Mucosa of rectum (tissue), 2 donors: Measurements from ENCODE around the gene SMAD3.
A peak's percentile ranks its signal among the peaks of the same experiment; 100 is the strongest.

ENCODE experiments used
- H3K27ac ChIP-seq, 2 donors: one replicate each; pipeline ENCODE4 v1.7.0; 2013; ENCODE audit warnings: inconsistent platforms in 2 of 2, low read depth in 2 of 2, low read length in 2 of 2
- H3K27me3 ChIP-seq, 2 donors: one replicate each; pipeline ENCODE4 v1.7.0; 2013; ENCODE audit warnings: low read length in 2 of 2; ENCODE audit not compliant: control insufficient read depth in 2 of 2, insufficient read depth in 2 of 2
- H3K36me3 ChIP-seq, 2 donors: one replicate each; pipeline ENCODE4 v1.7.0; 2013; ENCODE audit warnings: low read length in 2 of 2; ENCODE audit not compliant: control insufficient read depth in 2 of 2, insufficient read depth in 2 of 2
- H3K4me1 ChIP-seq, 2 donors: one replicate each; pipeline ENCODE4 v1.7.0; 2013; ENCODE audit warnings: low read length in 2 of 2, mild to moderate bottlenecking in 1 of 2; ENCODE audit not compliant: control insufficient read depth in 2 of 2, insufficient read depth in 2 of 2
- H3K4me3 ChIP-seq, 2 donors: one replicate each; pipeline ENCODE4 v1.7.0; 2013; ENCODE audit warnings: low read length in 2 of 2
- H3K9ac ChIP-seq, 2 donors: one replicate each; pipeline ENCODE4 v1.7.0; 2013; ENCODE audit warnings: low read length in 2 of 2, low read depth in 1 of 2, mild to moderate bottlenecking in 1 of 2
- H3K9me3 ChIP-seq, 2 donors: one replicate each; pipeline ENCODE4 v1.7.0; 2013; ENCODE audit warnings: low read length in 2 of 2; ENCODE audit not compliant: control insufficient read depth in 2 of 2
- donor health status: healthy.
- donor health status: Normal muscosa, but diverticular disease.

Gene SMAD3

DNA sequence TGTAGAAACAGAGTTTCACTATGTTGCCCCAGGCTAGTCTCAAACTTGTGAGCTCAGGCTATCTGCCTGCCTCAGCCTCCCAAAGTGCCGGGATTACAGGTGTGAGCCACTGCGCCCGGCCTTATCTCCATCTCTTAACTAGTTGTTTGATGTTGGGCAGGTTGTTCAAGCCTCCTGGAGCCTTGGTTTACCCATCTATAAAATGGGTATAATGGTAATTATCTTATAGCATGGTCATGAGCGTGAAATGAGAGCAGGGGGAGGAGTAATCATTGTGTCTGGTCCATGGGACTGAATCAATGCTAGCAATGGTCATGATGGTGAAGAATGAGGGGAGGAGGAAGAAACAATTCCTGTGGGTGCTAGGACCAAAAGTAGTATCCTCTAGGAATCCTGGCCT is 32.0 kb downstream of the SMAD3 start:
- H3K27ac ChIP-seq: peak overlapping the region in 1 of 2 donors; percentile 52
- peaks cover 0 to 9% of the 10 kb centered on the region in 2 donors for H3K36me3 ChIP-seq
- H3K4me1 ChIP-seq: peaks cover 24 to 26% of the 10 kb centered on the region in 2 donors
- no peaks in the 10 kb centered on the region for H3K27me3 ChIP-seq
- no peaks in the 10 kb centered on the region for H3K9me3 ChIP-seq
- no peak overlapping the region for H3K4me3 ChIP-seq
- no peak overlapping the region for H3K9ac ChIP-seq

DNA sequence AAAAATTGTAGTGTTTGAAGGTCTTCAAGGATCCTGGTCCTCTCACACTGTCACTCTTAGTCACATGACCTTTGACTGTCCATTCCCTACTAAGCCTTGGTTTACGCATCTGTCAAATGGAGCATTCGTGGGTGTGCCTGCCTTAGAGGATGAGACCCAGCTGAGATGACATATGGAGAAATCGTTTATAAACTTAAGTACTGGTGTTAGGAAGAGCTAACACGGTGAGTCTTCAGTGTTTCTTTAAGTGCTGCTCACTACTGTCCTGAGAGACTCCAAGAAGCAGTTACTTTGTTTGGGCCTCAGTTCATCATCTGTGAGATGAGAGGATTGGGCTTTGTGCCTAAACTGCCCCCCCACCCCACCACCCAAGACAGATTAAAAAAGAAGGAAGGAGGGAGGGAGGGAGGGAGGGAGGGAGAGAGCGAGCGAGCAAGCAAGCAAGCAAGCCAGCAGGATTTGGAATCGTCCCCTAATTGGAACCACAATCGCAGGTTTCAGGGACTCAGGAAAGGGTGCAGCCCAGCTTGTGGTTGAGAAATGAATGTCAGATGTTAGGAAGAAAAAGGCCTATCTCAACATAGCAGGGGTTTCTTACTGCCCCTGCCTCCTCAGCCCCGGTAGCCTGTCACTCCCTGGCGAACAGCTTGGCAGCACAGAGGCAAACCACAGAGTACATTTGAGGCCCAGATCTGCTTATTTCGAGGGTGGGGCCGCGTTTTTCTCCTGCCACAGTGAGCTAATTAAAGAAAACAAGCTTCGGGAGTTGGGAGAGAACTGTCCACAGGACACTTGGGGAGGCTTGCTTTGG is 32.7 kb downstream of the SMAD3 start:
- Histone ChIP-seq H3K36me3 (peaks cover 0 to 9% of the 10 kb centered on the region in 2 donors), H3K4me1 (peaks cover 23 to 26% of the 10 kb centered on the region in 2 donors), H3K9ac (peak overlapping the region; percentile 26 to 43), H3K27ac (peak overlapping the region; percentile 52 to 69), H3K27me3 (no peaks in the 10 kb centered on the region), H3K9me3 (no peaks in the 10 kb centered on the region), H3K4me3 (peak overlapping the region; percentile 17 to 22)

DNA sequence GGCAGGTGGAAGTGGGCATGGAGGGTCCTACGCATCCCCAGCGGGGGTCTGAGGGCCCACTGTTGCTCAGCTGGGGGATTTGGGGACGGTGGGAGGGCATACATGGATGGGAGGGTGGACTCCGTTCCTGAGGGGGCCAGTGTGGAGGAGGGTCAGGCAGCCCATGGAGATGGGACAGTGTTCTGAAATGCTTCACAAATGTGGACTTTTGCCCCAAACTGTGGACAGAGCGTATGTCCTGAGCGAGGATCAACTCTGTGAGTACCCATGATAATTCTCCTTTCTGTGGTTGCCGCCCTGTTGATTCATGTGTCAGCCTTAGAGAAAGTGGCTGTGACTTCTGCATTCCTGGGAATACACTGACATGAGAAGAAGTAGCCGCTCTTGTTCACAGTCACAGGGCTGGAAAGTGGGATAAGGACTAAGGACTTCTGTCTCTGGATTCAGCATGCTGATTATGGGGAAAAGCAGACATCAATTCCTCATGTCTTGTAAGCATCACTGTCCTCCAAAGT is 33.4 kb downstream of the SMAD3 start:
- peak overlapping the region; percentile 13 to 43 for H3K9ac ChIP-seq
- H3K4me3 ChIP-seq: peak overlapping the region; percentile 17 to 22
- H3K27ac ChIP-seq: peak overlapping the region; percentile 52 to 69
- H3K4me1 ChIP-seq: peaks cover 19 to 24% of the 10 kb centered on the region in 2 donors
- H3K36me3 ChIP-seq: peaks cover 0 to 9% of the 10 kb centered on the region in 2 donors
- no peaks in the 10 kb centered on the region for H3K27me3 ChIP-seq
- H3K9me3 ChIP-seq: no peaks in the 10 kb centered on the region

DNA sequence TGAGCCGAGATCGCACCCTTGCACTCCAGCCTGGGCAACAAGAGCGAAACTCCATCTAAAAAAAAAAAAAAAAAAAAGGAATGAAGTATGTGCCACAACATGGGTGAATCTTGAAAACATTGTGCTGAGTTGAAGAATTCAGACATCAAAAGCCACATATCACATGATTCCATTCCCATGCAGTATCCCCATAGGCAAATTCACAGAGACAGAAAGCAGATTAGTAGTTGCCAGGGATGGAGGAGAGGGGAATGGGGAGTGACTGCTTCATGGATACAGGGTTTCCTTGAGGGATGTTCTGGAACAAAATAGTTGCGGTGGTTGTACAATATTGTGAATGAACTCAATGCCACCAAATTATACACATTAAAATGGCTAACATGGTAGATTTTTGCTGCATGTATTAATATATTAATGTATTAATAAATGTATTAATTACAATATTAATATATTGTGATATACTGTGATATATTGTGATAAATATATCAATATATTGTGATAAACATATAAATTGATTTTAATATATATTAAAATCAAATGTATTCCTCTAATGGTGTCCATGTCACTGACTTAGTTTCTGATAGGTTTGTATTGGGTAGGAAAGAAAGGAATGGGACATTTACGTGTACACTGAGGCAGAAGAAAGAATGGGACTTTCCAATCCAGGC is 34.9 kb downstream of the SMAD3 start:
- no peaks in the 10 kb centered on the region for H3K27me3 ChIP-seq
- H3K27ac ChIP-seq: peak overlapping the region in 1 of 2 donors; percentile 39
- peaks cover 25 to 34% of the 10 kb centered on the region in 2 donors for H3K4me1 ChIP-seq
- H3K9ac ChIP-seq: no peak overlapping the region
- H3K36me3 ChIP-seq: peaks cover 0 to 3% of the 10 kb centered on the region in 2 donors
- no peak overlapping the region for H3K4me3 ChIP-seq
- H3K9me3 ChIP-seq: no peaks in the 10 kb centered on the region

DNA sequence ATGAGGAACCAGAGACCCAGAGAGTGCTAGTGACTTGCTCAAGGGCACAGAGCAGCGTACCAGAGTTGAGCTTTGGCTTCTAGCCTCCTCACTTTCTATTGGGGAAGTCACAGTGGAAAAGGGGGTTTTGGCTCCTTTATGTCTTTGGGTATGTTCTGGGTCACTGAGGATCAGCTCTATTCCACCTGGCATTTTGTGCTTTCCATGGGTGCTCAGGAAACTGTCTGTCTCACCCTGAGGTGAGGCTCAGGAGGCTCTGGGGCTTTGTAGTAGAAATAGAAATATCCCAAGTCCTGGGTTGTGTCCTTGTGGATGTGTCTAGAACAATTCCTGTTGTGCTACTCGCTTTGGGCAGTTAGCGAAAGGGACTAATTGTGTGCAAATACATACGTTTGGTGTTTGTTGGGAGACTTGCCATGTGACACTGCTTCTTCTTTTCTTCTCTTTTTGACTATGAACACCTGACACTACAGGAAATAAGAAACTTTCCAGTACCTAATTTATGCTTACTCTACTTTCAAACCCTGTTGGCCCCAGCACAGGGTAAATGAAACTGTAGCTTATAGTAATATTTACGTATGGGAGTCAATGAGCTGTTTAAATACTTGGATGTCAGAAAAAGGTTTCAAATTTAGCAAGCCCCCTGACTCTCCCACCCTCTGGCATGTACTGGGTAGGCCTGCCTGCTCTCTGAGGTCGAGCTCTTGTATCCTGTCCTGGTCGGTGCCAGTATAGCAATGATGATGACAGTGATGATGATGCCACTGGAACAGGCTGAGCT is 35.6 kb downstream of the SMAD3 start:
- peaks cover 0 to 3% of the 10 kb centered on the region in 2 donors for H3K36me3 ChIP-seq
- no peaks in the 10 kb centered on the region for H3K27me3 ChIP-seq
- peak overlapping the region; percentile 12 to 39 for H3K27ac ChIP-seq
- H3K4me3 ChIP-seq: no peak overlapping the region
- peaks cover 31 to 41% of the 10 kb centered on the region in 2 donors for H3K4me1 ChIP-seq
- H3K9me3 ChIP-seq: no peaks in the 10 kb centered on the region
- no peak overlapping the region for H3K9ac ChIP-seq

DNA sequence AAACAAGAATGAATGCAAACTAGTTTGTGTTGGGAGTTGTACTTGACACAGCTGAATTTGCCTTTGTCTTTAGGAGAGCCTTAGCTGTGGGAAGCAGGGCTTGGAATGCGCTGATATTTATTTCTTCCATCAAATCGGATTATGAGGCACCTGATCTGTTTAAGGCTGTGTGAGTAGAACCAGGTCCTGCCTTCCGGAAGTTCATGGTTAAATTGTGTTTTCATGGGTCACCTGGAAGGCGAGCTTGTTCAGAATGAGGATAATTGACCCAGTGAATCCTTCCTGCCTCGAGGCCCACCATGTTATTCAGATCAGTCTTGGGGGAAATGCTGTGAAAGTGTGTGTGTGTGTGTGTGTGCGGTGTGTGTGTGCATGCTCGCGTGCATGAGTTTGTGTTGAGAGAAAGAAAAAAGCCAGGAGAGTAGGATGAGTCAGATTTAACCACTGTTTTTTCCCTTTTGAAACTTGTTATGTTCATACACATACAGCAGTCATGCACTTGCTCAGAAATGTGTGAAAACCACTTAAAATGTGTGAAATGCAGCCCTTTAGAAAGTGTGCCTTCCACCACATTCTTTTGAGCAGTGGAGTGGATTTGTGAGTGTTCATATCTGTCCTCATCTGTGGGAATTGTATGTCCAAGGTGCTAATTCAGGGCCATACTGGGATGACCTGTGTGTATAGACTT is 36.7 kb downstream of the SMAD3 start:
- Histone ChIP-seq H3K9ac (no peak overlapping the region), H3K4me3 (no peak overlapping the region), H3K9me3 (no peaks in the 10 kb centered on the region), H3K27me3 (no peaks in the 10 kb centered on the region), H3K36me3 (no peaks in the 10 kb centered on the region), H3K27ac (peak overlapping the region in 1 of 2 donors; percentile 39), H3K4me1 (peaks cover 39 to 51% of the 10 kb centered on the region in 2 donors)

DNA sequence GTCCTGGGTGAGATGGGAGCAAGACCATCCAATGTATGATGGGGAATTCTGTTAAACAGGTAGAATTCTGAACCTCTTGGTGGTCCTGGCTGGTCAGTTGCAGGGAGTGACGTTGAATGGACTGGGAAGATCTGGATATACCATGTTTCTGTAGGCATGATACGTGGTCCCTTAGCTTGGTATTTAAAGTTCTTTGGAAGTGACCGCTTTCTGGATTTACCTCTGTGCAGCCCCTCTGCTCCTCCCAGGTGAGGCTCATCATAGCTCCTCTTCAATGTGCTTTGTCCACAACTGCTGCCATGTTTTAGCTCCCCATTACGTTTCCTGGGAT is 37.2 kb downstream of the SMAD3 start:
- Histone ChIP-seq H3K36me3 (no peaks in the 10 kb centered on the region), H3K4me3 (no peak overlapping the region), H3K9ac (no peak overlapping the region), H3K27ac (peak overlapping the region in 1 of 2 donors; percentile 20), H3K4me1 (peaks cover 40 to 55% of the 10 kb centered on the region in 2 donors), H3K27me3 (no peaks in the 10 kb centered on the region), H3K9me3 (no peaks in the 10 kb centered on the region)

DNA sequence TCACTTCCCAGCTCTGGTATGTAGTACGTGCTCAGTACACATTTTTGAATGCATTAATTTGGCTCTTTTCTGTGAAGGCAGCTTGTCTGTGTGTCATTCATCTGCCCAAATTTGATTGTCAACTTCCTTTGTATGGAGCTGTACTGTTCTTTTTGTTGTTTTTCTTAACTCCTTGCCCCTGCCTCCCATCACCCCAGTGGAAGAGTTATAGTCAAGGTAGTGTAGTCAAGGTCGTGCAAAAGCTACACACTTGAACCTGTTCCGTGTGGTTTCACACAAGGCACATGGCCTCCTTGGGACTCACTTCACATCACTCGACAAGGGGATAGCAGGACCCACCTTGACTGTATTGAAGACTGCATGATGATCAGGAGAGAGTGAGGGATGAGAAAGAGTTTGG is 37.6 kb downstream of the SMAD3 start:
- Histone ChIP-seq H3K36me3 (no peaks in the 10 kb centered on the region), H3K9ac (no peak overlapping the region), H3K4me3 (no peak overlapping the region), H3K27ac (no peak overlapping the region), H3K9me3 (no peaks in the 10 kb centered on the region), H3K4me1 (peaks cover 41 to 52% of the 10 kb centered on the region in 2 donors), H3K27me3 (no peaks in the 10 kb centered on the region)

DNA sequence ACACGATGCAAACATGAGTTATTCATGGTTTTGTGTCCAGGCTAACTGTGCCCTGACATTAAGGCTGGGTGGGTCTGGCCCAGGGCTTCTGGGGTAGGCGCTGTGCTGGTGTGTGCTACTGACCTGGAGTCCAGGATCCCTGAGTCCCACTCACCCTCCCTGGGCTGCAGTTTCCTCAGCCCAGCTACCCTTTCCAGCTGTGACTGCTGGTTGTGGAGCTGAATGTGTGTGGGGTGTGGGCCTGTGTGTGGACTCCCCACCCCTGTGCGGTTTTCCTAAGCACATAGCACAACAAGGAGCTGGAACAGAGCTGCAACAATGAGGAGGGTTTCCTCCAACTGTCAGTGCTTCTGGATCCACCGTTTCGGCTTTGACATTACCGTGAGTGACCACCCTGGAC is 38.0 kb downstream of the SMAD3 start:
- H3K36me3 ChIP-seq: no peaks in the 10 kb centered on the region
- H3K27ac ChIP-seq: no peak overlapping the region
- peaks cover 43 to 54% of the 10 kb centered on the region in 2 donors for H3K4me1 ChIP-seq

More for the DNA sequence above, 38.0 kb downstream of the SMAD3 start:
- H3K27me3 ChIP-seq: no peaks in the 10 kb centered on the region
- H3K9me3 ChIP-seq: no peaks in the 10 kb centered on the region
- H3K4me3 ChIP-seq: no peak overlapping the region
- no peak overlapping the region for H3K9ac ChIP-seq
